Heart right ventricle (tissue), 16 donors: ENCODE measurements around the gene OGFR. TPM values are rescaled to one million over a fixed set of nuclear protein-coding genes. Genes with fewer than 3 reads are reported as not detected.

Experiments used
- ATAC-seq, 8 donors: fragments of 200-7000 bp; cut with Tn5 transposase; one replicate each; pipeline ENCODE4 v1.9.1; 2020; ENCODE audit warnings: mild to moderate bottlenecking in 8 of 8, moderate library complexity in 8 of 8, moderate number of reproducible peaks in 1 of 8
- DNase-seq, 2 donors: peaks; one replicate each; pipeline ENCODE4 v3.0.0-alpha.2; 2020
- H3K27ac ChIP-seq, 10 donors: fragments of 200-600 bp; sonication (generic) in 2 of 10; one replicate each; pipeline versions ENCODE4 v1.5.0 to v1.8.0; 2020 to 2022; ENCODE audit warnings: mild to moderate bottlenecking in 3 of 10
- H3K27me3 ChIP-seq, 7 donors: fragments of 200-600 bp; one replicate each; pipeline ENCODE4 v1.8.0; 2021 to 2022; ENCODE audit warnings: mild to moderate bottlenecking in 2 of 7
- H3K36me3 ChIP-seq, 9 donors: fragments of 200-600 bp; sonication (generic) in 1 of 9; one replicate each; pipeline versions ENCODE4 v1.5.0 to v1.8.0; 2020 to 2022; ENCODE audit warnings: mild to moderate bottlenecking in 2 of 9
- H3K4me1 ChIP-seq, 9 donors: fragments of 200-600 bp; sonication (generic) in 1 of 9; one replicate each; pipeline versions ENCODE4 v1.5.0 to v1.8.0; 2020 to 2022; ENCODE audit warnings: mild to moderate bottlenecking in 4 of 9
- H3K4me3 ChIP-seq, 10 donors: fragments of 200-600 bp; sonication (generic) in 2 of 10; one replicate each; pipeline versions ENCODE4 v1.5.0 to v1.8.0; 2020 to 2022; ENCODE audit warnings: mild to moderate bottlenecking in 7 of 10, moderate library complexity in 2 of 10
- H3K9me3 ChIP-seq, 11 donors: fragments of 200-600 bp in 10 of 11; sonication (generic) in 2 of 11; one replicate each; pipeline versions ENCODE4 v1.5.0 to v1.8.0; 2013 to 2022; ENCODE audit warnings: mild to moderate bottlenecking in 2 of 11, control low read depth in 1 of 11, moderate library complexity in 1 of 11
- CTCF ChIP-seq, 9 donors: fragments of 200-600 bp; sonication (generic) in 2 of 9; IDR thresholded peaks; one replicate each; pipeline versions ENCODE4 v1.5.0 to v1.8.0; 2021 to 2022; ENCODE audit warnings: antibody characterized with exemption in 9 of 9, mild to moderate bottlenecking in 5 of 9, moderate library complexity in 1 of 9
- WGBS, 2 donors: extraction: QIAGEN DNeasy Blood & Tissue Kit; methylation state at CpG; one replicate each; pipeline ENCODE4 v1.1.7; 2013; ENCODE audit warnings: inconsistent platforms in 1 of 2; 5-methylcytosine and 5-hydroxymethylcytosine counted together
- intact Hi-C, 10 donors: fragments of 100-400 bp; cut with DNase I; formaldehyde crosslinking; loops; one replicate each; pipeline versions ENCODE4 v1.11.1 to v1.14.2; 2022
- polyA plus RNA-seq, 2 donors: library from polyadenylated mRNA; stranded (reverse); fragments of 200-250 nt; gene quantifications; one replicate each; pipeline ENCODE4 v1.2.3, GENCODE V29; 2013
- total RNA-seq, 10 donors: library from RNA; stranded (reverse); fragmentation: NEBNext Ultra II Directional in 3 of 10; extraction: Animal tissue kit (Norgen Biotek cat#: 25700) in 3 of 10; gene quantifications; one replicate each; pipeline versions ENCODE4 v1.2.1 to v1.2.4, GENCODE V29; 2021 to 2023
- donor health status: Arrhythmogenic right ventricular cardiomyopathy.
- donor health status: ischemic (EF 13 %, LVEDD 7.1; RV severe dilation, severe dysfunction).
- donor health status: healthy with polysubstance abuse.
- donor health status: DM: no; HTN: yes; CAD: no.
- donor health status: DM: no; HTN: no; CAD: no.
- donor health status: ischemic (EF 25% LVEDD 6.9; RV normal size, moderate dysfunction).
- donor health status: ischemic (EF 25% LVEDD 5.7; RV mildly dilated, moderate dysfunction).
- donor health status: healthy.
- donor health status: DM: yes; HTN: yes; CAD: no.
- donor health status: Ischemic cardiomyopathy.
- donor health status: ischemic (EF 35%, LVEDD 5.7; RV mildly dilated, moderate dysfunction).
- donor health status: nonischemic (EF 11% LVEDD 7.7; RV severe dilation, severe dysfunction).
- donor health status: DM: yes; HTN: yes; CAD: no.
- donor health status: PGD.
- donor health status: ischemic (EF 29% LVEDD 5.4; RV normal size, mild dysfunction).
- donor health status: nonischemic (EF 23%, LVEDD 6.1; RV moderate dilation, normal function).

The OGFR gene
- total and polyA plus RNA-seq, 12 donors = 13.0 to 37.5 (median 17.5) TPM

- intact Hi-C loops = no loop called here
- peak in 1 of 2 donors; percentile 7 for DNase-seq
- no peaks in the 10 kb centered on the region for H3K9me3 ChIP-seq
- ATAC-seq = no peak
- no peak for TF ChIP-seq CTCF (IDR thresholded peaks at IDR 0.05)
- WGBS, 2 donors = 95 to 96% methylated on average over 20 of the region's 20 CpGs
- H3K4me1 ChIP-seq = peaks cover 0 to 20% (median 3%) of the 10 kb centered on the region in 9 donors
- peaks cover 0 to 40% (median 22%) of the 10 kb centered on the region in 7 donors for H3K27me3 ChIP-seq
- no peaks in the 10 kb centered on the region for H3K36me3 ChIP-seq
- no peak overlapping the region for H3K27ac ChIP-seq
- no peak overlapping the region for H3K4me3 ChIP-seq
Observed at GRCh38 chr20:62770111-62770910, 34.3 kb upstream of the OGFR start.

GRCh38 chr20:62770916-62771315 lies 33.7 kb upstream of the OGFR start:
- H3K36me3 ChIP-seq = no peaks in the 10 kb centered on the region
- peaks cover 0 to 26% (median 3%) of the 10 kb centered on the region in 9 donors for H3K4me1 ChIP-seq
- ATAC-seq = no peak
- H3K27ac ChIP-seq = no peak overlapping the region
- no peaks in the 10 kb centered on the region for H3K9me3 ChIP-seq
- H3K27me3 ChIP-seq = peaks cover 0 to 35% (median 17%) of the 10 kb centered on the region in 7 donors
- WGBS, 2 donors = 91 to 92% methylated on average over 14 of the region's 14 CpGs
- intact Hi-C loops = no loop called here
- TF ChIP-seq CTCF (IDR thresholded peaks at IDR 0.05) = no peak
- no peak overlapping the region for H3K4me3 ChIP-seq
- peak in 1 of 2 donors; percentile 3 for DNase-seq

- intact Hi-C loops = no loop called here
- ATAC-seq (no peak), DNase-seq (peak in 1 of 2 donors; percentile 2)
- Histone ChIP-seq H3K4me3 (no peak overlapping the region), H3K36me3 (no peaks in the 10 kb centered on the region), H3K27me3 (peaks cover 0 to 29% (median 10%) of the 10 kb centered on the region in 7 donors), H3K27ac (no peak overlapping the region), H3K4me1 (peaks cover 0 to 32% (median 3%) of the 10 kb centered on the region in 9 donors), H3K9me3 (no peaks in the 10 kb centered on the region)
- TF ChIP-seq CTCF (IDR thresholded peaks at IDR 0.05) = no peak
- 82 to 83% methylated on average over 25 of the region's 25 CpGs for WGBS, 2 donors
Observed at GRCh38 chr20:62771396-62772102, 33.1 kb upstream of the OGFR start.

GRCh38 chr20:62772103-62772611 lies 32.5 kb upstream of the OGFR start:
- Histone ChIP-seq H3K27me3 (peaks cover 0 to 23% (median 4%) of the 10 kb centered on the region in 7 donors), H3K27ac (no peak overlapping the region), H3K36me3 (no peaks in the 10 kb centered on the region), H3K4me1 (peaks cover 0 to 34% (median 4%) of the 10 kb centered on the region in 9 donors), H3K9me3 (no peaks in the 10 kb centered on the region), H3K4me3 (no peak overlapping the region)
- ATAC-seq (no peak), DNase-seq (no peak)
- 92 to 93% methylated on average over 23 of the region's 23 CpGs for WGBS, 2 donors
- intact Hi-C loops = no loop called here
- no peak for TF ChIP-seq CTCF (IDR thresholded peaks at IDR 0.05)
